Erythroblast (primary cell): ENCODE results near the gene SPN.
A peak's percentile ranks its signal among the peaks of the same experiment; 100 is the strongest.
"Not testable (repeated sequence)": the region's sequence is repeated elsewhere in the genome, so short reads cannot be mapped to it uniquely, and the experiment has no call there.

Experiments
- DNase-seq, 2 experiments: peaks; one replicate each; lab custom pipeline; 2025; lab: John Stamatoyannopoulos, UW
- GATA1 ChIP-seq: IDR thresholded peaks from 2 replicates; pipeline ENCODE4 v1.6.1; 2011; ENCODE audit warnings: low read depth, mild to moderate bottlenecking, control low read depth, low read length, moderate library complexity
- POLR2A ChIP-seq: IDR thresholded peaks from 2 replicates; pipeline ENCODE4 v1.6.1; 2011; ENCODE audit warnings: mild to moderate bottlenecking, low read length

SPN gene

GRCh38 chr16:29699324-29700219, 36.5 kb downstream of the SPN start:
- DNase-seq: no peak
- TF ChIP-seq GATA1: no peak
- TF ChIP-seq POLR2A: no peak

DNA sequence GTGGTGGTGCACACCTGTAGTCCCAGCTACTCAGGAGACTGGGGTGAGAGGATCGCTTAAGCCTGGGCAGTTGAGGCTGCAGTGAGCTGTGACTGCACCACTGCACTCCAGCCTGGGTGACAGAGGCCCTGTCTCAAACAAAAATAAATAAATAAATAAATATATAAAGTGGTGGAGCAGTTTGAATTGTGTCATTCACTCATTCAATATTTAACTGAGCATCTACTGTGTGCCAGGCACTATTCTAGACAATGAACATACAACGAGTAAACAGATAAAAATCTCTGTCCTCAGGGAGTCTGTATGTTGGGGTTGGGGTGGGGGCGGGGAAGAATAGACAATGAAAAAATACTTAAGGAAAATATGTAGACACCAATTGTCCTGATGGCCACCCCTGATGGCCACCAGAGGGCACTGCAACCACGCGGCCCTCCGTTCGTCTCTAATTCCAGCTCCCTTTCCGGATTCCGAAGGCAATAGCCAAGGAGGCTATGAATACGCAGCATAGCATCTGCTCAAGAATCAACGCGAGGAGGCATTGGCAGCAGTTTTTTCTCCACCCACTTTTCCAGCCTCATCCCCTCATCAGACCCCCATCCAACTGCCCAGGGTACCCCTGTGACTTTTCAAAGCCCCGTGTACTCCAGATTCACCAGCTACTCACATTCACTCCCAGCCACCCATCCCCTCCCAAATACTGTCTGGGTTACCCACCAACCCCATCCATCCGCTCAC, 37.4 kb downstream of the SPN start:
- peak; percentile 78 to 86 for DNase-seq
- TF ChIP-seq GATA1 (no peak), POLR2A (no peak)

- no peak for DNase-seq
- TF ChIP-seq POLR2A (no peak), GATA1 (no peak)
These were observed 38.1 kb downstream of the SPN start for GRCh38 chr16:29701214-29701555.

- TF ChIP-seq GATA1 (no peak), POLR2A (no peak)
- no peak for DNase-seq
These were observed 39.2 kb downstream of the SPN start for GRCh38 chr16:29702269-29702668.

- TF ChIP-seq POLR2A: no peak
- no peak for TF ChIP-seq GATA1
- no peak for DNase-seq
These were observed 42.0 kb downstream of the SPN start for GRCh38 chr16:29705030-29705429.

GRCh38 chr16:29707160-29707559, 44.1 kb downstream of the SPN start:
- not testable (repeated sequence) for DNase-seq

DNA sequence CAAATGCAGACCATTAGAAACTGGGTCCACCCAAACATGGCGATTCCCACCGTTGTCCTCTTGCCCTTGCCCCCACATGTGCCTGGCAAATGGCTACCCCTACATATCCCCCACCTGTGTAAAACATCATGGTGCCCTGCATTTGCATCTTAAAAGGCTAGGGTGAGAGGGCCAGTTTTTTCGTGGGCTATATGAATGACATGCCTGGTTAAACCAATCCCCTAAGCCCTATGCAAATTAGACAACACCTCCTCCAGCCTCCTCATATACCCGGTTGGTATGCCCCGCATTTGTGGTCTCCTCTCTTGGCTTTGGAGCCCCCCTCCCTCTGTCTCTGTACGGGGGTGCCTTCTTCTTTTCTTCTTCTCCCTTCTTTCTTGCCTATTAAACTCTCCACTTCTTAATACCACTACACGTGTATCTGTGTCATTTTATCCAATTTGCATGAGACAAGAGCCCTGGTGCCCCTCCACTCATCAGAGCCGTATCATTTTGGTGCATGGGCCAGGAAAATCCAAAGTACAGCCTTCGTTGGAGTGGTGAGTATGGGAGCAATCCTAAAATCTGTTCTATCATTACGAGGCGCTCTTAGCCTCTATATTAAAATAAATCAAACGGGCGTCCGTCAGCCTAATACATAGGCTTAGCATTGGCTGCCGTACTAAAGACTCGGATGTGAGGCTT, 46.0 kb downstream of the SPN start:
- TF ChIP-seq POLR2A (no peak), GATA1 (no peak)
- DNase-seq: no peak

DNA sequence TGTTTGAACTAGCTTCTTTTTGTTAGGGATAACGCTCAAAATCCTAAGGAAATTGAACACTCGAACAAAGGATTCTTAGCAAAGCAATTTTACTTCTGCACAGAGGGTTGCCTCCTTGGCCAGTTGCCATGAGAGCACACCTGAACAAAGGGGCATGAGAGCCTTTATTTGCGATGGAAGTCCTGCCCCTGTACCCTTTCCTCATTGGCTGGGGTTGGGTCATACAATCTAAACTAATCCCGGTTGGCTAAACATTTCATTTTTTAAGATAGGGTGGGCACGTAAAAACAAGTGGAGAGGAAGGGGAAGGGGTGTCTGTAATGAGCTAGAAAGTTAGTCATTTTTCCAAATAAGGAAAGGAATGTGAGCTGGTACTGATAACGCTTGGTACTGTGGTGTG, 46.6 kb downstream of the SPN start:
- not testable (repeated sequence) for DNase-seq

DNA sequence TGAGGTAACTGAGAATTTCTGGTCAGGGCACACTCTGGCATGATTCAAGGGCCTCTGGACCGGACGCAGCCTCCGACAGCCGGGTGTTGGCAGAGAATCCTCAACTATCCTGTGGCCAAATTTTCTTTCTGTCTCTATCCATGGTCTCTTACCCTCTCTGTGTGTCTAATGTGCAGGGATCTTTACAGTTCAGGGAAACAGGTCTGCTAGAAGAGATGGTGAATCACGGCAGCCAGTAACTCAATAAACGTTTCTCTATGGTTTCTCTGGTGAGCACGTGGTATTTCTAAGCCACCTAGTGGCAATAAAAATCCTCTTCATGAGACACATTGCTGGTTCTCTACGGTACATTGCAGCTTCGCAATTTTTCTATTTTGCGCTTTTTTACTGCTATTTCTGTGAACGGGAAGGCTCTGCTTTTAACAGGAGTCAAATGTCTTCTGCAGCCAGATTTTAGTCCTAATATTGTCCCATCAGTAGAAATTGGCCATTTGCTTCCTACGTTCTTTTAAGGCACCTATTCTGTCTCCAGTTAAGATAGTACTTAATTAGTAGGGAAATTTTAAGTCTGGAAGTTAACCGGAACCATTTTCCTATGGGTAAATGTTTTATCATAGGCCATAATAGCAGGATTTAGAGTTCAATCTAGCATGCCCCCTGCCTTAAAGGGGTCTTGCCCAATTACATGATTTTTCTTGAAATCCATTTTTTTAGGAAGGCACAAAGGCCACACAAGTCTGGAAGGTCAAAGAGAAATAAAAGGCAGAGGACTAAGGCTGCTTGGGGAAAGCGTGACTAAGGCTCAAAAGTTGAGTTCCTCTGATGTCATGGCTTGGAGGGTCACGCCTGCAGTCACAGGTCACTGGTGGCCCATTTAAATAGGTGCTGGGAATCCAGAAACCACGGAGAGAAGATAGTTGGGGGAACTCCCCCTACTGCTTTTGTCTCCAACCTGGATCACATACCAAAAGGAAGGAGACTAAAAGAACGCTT, 47.5 kb downstream of the SPN start:
- no peak for TF ChIP-seq GATA1
- no peak for TF ChIP-seq POLR2A
- peak in 1 of 2 experiments; percentile 64 for DNase-seq

- TF ChIP-seq GATA1: no peak
- no peak for DNase-seq
These were observed 49.8 kb downstream of the SPN start for GRCh38 chr16:29712809-29713208.

- no peak for DNase-seq
- TF ChIP-seq GATA1: no peak
- TF ChIP-seq POLR2A: no peak
These were observed 51.3 kb downstream of the SPN start for GRCh38 chr16:29714396-29714795.

- no peak for DNase-seq
- TF ChIP-seq POLR2A (no peak), GATA1 (no peak)
These were observed 51.9 kb downstream of the SPN start for GRCh38 chr16:29714972-29715371.

DNA sequence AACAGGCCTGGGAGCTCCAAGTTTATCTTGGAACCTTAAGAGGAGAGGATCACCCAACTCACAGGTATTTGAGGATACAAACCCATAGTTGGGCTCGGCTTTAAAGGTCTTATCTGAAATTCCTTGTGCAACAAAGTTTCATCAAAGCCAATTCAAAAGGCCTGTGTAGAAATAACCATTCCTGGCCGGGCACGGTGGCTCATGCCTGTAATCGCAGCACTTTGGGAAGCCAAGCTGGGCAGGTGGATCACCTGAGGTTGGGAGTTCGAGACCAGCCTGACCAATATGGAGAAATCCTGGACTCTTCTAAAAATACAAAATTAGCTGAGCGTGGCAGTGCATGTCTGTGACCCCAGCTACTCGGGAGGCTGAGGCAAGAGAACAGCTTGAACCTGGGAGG, 54.1 kb downstream of the SPN start:
- TF ChIP-seq GATA1 (no peak), POLR2A (no peak)

More for the DNA sequence above, 54.1 kb downstream of the SPN start:
- DNase-seq: no peak
